ENCODE results near the gene ELMOD1.

Gene ELMOD1

DNA sequence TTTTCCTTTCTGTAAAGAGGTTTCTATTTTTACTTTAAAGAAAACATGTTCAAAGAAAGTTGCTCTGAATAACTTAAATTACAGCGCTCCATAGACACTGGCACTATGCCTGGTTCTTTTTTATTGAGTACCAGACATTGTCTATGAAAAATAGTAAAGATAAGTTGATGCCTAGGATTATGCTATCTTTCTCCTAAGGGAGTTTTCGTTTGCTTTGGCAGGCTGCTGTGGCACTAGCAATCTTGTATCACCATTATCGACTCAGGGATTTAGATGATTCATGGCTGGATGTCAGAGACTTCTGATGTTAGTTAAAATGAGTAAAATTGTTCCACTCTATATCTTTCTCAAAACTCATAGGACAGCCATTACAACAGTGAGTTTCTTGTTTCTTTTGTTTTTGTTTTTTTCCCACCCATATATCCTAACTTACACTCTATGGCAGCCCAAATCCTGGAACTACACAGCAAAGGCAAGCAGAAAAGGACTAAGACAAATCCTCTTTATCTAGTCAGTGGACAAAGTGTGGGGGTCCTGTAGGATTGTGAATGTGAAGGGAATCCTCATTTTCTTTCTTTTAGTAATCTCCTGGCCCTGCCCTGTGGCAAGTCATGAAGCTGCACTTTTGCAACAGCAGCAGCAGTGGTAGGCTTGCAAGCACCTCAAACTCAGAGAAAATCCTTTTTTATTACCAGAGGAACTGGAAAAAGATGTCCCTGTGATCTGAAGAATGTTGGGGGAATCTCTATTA is 100.2 kb downstream of the ELMOD1 start:
- DNase-seq, result no peak

DNA sequence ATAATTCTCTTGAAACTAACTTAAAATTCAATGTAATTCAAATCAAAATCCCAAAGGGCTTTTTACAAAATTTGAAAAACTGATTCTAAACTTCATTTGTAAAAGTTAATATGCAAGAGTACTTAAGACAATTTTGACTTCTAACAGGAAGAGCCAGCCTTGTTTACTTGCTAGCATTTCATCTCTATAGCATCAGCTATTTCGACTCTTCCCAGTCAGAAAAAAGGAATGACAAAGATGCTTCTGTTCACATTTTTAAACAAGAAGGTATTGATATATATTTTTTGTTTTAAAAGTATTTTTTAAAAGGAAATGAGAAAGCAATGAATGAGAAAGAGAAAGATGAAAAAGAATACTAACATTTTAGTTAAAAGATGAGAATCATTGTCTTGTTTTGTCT is 104.5 kb downstream of the ELMOD1 start:
- no peak for DNase-seq

GRCh38 chr11:107696140-107696539 is 105.2 kb downstream of the ELMOD1 start:
- no peak for DNase-seq

DNA sequence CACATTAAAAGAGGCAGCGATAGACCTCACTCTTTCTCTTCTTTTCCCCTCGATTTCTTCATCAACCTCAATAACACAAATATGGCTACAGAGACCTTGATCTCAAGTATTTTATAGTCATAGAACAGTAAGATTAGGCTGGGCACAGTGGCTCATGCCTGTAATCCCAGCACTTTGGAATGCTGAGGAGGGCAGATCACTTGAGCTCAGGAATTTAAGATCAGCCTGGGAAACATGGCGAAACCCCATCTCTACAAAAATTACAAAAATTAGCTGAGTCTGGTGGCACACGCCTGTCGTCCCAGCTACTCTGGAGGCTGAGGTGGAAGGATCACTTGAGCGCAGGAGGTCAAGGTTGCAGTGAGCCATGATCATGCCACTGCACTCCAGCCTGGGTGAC is 106.3 kb downstream of the ELMOD1 start:
- no peak for DNase-seq

GRCh38 chr11:107699371-107700285 is 108.7 kb downstream of the ELMOD1 start:
- no peak for DNase-seq

DNA sequence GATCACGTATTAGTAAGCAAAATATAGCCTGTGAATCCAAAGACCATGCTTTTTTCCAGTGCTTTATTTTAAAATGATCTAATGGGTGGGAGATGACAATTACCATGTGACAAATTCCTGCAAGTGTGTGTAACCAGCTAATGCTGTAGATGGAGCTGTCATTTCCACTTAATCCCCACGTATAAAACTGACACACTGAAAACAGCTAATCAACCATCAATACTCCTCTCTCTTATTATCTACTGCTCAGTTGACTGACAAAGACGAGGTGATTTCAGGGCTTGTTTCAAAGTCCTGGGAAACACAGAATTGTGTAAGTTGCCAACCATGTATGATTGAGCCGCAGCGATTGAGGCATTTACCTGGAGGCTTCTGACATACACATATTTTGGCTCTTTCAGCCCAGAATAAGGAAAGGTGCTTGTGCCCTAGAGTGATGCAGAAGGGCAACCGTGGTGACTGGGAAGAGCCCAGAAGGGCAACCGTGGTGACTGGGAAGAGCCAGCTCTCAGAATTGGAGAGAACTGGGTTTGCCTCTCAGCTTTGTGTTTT is 111.2 kb downstream of the ELMOD1 start:
- DNase-seq, result no peak

- no peak for DNase-seq
Observed at GRCh38 chr11:107702723-107703122, 111.8 kb downstream of the ELMOD1 start.

DNA sequence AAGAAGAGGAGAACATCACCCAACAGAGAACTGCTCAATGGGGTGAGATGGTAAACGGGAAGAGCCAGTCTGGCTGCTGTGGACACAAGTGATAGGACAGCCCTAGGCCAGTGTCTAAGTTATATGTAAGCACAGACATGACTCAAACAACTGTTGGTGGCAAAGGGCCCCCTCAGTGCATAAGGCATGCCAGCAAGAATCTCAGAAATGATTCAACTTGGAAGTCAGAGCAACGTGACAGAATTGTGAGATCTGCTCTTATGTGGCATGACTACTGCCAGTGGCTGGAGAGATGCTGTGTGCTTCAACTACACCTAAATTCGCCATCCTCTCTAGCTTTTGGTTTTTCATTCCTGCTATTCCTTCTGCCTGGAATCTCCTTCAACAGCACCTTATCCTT is 113.5 kb downstream of the ELMOD1 start:
- no peak for DNase-seq

GRCh38 chr11:107705027-107705426 is 114.1 kb downstream of the ELMOD1 start:
- DNase-seq, result no peak

GRCh38 chr11:107706531-107706930 is 115.6 kb downstream of the ELMOD1 start:
- no peak for DNase-seq

DNA sequence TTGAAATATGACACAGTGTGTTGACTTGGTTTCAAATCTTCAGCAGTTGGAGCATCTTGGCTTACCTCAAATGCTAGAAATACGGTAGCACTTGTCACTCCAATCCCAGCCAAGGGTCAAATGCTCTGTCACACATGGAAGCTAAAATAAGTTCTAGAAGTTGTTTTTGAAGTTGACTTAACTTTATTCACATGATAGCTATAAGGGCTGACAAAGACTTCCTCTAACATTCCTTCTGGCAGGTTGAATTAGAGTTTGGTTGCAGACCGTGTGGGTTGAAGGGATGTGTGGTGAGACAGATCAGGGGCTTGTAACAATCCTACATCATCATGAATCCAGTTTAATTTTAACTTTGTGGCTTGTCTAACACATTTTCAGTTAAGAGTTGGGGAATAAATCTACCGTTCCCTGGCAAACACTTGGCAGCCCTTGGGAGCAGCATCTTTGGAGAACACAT is 116.3 kb downstream of the ELMOD1 start:
- no peak for DNase-seq

- no peak for DNase-seq
Observed at GRCh38 chr11:107707807-107708206, 116.9 kb downstream of the ELMOD1 start.

- DNase-seq, result no peak
Observed at GRCh38 chr11:107708792-107709191, 117.8 kb downstream of the ELMOD1 start.

DNA sequence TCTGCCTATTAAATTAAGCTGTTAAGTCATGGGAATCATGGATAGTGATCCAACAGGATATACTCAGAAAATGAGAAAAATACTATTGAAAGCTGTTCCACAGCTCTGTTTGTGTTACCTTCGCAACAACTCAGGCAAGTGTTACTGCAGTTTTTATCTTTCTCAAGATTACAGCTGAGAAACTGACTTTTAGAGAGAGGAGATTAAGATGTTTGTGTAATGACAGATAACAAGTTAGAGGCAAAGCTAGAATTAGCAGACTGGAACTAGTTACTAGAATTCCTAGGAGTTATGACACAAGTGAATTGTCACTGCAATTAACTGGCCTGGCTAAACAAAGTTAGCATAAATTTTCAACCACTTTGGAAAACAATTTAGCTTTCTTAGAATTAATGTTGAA is 119.4 kb downstream of the ELMOD1 start:
- no peak for DNase-seq

DNA sequence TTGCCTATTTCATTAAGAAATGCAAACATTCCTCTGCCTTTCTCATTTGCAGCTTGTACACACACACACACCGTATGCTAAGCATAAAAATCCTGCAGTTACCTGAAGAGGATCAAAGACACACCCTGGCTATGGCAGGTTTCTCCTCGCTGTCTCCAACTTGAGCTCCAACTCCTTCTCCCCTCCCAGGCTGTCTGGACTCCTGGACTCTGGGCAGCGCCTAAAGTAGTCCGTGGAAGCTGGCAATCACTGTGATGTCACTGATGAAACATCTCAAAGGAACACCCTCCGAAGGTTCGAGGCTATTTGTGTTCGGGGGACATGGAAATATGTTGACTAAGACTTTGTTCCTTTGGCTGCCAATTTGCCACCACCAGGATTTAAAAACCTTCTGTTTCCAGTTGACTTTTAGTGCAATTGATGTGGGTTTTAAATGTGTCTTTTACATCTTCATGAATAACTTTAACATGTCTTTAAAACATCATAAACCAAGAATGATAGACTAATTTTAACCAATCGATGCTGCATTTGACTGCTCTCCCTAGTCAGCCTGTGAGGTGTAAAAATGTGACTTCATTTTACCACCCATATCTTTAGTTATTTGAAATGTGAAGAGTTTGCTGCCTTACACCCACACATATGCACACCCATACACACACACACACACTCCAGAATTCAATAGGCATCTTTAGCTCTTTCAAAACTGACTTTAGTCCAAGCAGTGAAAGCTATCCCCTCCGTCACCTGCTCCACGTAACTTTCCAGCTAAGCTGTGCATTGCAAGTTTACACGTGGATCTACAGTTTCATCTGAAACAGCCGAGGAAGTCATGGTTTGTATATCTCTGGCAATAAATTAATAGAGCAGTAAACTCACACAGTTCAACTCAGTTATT is 121.2 kb downstream of the ELMOD1 start, which contains the start of gene SLN:
Gene SLN, minus strand, starts transcription at position 196 of the 895 bp plus-strand sequence.
- DNase-seq, result no peak

DNA sequence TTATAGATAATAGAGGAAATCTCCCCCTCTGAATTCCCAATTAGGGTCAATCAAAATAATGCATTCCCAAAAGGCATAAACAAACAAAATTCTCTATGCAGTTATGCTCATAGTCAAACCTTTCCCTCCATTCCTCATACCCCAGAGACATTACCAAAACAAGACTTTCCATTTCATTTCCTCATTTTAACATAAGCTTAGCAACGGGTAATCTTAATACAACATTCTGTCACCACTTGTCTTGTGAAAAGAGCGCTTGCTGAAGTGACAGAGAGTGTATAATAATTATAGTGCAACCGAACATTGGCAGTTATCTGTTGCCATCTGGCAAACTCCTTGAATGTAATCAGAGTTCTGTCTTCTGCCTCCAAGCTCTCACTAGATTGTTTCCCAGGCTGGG is 122.1 kb downstream of the ELMOD1 start:
- no peak for DNase-seq
